Activated CD4-positive, alpha-beta T cell treated with anti-CD3 and anti-CD28 coated beads, Interleukin-2, amount 50 U/mL, for 16 hours (primary cell): ENCODE results near the gene UBL4B.
"Not testable (repeated sequence)": the region's sequence is repeated elsewhere in the genome, so short reads cannot be mapped to it uniquely, and the experiment has no call there.

Experiments
- DNase-seq: peaks from one replicate; pipeline ENCODE4 v3.0.0-alpha.2; 2020

The UBL4B gene, protein sequence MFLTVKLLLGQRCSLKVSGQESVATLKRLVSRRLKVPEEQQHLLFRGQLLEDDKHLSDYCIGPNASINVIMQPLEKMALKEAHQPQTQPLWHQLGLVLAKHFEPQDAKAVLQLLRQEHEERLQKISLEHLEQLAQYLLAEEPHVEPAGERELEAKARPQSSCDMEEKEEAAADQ

DNA sequence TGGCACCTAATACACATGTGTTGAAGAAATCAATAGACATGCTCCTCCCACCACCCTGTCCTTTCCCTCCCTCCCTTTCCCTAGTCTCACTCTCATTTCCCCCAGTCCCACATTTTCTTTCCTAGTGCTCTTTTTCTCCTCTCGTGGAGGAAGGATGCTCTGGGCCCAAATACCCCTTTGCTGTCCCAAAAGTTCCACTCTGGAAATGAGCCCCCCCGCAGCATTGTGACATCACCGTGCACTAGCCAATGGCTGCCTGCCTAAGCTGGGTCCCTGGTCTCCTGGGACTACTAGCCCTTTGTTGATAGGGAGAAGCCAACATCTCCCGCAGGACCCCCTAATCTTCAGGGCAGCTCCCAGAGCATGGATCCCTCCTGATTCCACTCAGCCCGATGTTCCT is at the start of gene UBL4B:
UBL4B (plus strand) TSS at position 301 of the 400 bp plus-strand sequence; CDS start at position 393, 92 bp downstream.
- DNase-seq: no peak

DNA sequence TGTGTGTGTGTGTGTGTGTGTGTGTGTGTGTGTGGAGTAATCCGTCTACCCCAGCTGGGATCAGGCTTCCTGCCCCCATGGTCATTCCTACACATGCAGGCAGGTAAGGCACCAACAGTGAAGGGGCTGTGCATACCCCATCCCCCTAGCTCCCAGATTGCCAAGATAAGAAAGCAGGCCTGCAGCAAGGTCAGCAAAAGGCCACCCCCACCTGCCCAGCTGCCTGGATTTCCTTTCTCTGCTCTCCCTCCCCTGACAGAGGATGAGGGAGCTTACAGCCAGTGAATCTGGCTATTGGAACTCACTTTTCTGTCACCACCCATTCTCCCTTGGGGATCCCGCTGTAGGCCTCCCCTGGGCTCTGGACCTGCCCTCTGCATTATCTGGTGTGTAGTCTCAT is 49.6 kb upstream of the UBL4B start:
- DNase-seq: no peak

DNA sequence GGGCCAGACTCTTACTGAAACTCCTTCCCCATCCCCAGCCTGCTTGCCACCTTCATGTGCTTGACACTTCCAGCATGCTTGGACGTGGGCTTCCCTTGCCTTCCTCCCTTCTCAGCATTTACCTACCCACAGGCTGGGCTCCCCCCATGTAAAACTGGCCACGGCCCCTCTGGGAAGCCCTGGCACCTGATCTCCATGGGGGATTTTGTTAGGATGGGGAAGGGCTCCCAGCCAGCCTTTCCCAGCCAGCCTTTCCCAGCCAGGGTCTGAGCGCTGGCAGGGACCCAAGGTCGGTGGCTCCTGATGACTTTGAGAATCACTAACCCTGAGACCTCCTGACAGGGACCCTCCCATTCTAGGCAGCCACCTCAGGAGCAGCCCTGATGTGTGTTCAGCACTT is 48.5 kb upstream of the UBL4B start:
- DNase-seq: no peak

DNA sequence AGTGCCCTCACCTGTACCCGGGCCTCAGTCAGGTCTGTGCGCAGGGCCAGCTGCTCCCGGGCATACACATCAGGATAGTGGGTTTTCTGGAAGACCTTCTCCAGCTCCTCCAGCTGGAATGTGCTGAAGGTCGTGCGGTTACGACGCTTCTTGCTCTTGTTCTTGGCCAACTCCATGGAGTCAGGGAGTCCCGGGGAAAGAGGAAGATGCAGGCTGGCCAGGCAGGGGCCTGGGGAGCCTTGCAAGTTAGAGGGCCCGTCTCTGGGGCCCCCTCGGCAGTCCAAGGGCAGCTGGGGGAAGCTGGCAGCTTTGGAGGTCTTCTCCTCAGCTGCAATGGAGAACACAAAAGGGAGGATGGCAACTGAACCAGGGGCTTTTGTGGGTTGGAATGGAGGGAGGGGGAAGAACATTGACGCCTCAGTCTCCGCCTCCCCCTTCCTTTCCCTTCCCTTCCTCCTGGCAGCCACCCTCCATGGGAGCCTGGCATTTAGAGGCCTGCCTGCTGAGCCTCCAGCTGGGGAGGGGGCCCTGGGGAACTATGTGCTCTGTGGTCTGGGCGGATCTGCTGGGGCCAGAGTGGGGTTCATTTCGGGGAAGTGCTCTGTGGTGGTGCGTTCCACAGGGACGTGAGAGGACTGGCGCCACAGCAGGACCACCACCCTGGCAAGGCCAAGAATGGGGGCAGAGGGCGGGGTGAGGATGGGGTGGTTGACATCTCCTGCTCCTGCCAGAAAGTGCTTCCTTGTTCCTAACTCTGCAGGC is 47.5 kb upstream of the UBL4B start:
- no peak for DNase-seq

DNA sequence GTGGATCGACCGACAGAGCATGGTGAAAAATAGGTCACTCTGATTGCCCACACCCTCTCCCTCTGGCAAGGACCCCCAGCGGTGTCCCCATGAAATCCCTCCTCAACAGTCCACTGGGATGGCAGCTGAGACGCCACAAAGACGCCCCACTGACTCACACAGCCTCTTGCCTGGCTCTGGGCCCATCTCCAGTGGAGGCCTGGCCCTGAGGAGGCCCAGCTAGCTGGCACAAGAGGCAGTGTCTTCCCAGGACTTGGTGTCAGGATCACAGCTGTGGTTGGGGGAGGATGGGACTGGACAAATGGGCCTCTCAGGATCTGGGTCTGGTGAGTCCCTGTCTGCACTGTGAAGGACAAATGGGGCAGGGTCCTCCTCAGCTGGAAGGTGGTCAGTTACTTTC is 46.4 kb upstream of the UBL4B start:
- no peak for DNase-seq

DNA sequence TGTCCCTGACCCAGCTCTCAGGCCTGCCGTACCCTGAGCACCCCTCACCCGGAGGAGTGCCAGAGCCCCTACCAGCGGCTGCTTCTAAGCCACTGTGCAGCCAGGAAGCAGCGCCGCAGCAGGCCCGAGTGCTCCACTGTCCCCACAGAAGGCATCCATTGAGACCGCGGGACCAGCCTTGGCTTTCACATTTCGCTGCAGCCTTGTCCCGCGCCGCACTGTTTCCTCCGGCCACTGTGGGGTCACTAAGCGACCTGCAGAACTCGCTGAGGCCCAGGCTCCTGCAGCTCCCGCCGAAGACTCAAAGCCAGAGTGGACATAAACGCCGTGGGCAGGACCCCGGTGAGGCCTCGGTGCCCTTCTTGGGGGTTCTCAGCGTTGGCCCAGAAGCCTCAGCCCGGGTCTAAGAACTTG is 44.8 kb upstream of the UBL4B start:
- DNase-seq: no peak

DNA sequence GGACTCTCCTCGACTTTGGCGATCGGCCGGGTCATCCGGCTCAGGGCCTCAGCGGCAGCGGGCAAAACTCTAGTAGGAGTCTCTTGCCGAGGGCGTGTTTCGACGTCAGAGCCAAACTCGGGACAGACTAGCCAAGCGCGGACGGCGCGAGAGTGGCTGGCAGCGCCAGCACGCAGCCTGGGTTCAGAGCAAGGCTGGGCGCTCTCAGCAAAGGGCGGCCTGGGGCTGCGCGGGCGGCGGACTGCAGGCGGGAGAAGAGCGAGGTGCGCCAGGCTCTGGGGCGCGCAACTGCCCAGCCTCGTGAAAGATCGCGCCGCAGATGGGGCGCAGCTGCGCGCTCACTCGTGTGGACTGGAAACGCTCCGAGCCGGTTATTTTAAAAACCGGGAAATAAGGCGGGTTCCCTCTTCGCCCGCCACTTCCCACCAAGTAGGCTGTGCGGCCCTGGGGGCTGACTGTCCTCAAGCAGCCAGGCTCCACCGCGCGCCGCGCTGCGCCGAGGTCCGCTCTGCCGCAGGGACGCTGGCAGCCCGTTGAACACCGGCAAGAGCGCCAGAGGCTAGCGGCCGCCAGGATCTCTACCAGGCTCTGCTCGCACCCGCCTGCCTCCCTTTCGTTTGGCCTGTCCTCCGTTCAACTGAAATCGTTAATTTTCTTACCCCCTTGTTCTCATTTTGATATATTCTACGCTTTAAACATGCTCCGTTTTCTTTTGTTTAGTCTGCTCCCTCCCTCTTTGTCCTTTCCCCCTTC is 44.2 kb upstream of the UBL4B start:
- DNase-seq: no peak

DNA sequence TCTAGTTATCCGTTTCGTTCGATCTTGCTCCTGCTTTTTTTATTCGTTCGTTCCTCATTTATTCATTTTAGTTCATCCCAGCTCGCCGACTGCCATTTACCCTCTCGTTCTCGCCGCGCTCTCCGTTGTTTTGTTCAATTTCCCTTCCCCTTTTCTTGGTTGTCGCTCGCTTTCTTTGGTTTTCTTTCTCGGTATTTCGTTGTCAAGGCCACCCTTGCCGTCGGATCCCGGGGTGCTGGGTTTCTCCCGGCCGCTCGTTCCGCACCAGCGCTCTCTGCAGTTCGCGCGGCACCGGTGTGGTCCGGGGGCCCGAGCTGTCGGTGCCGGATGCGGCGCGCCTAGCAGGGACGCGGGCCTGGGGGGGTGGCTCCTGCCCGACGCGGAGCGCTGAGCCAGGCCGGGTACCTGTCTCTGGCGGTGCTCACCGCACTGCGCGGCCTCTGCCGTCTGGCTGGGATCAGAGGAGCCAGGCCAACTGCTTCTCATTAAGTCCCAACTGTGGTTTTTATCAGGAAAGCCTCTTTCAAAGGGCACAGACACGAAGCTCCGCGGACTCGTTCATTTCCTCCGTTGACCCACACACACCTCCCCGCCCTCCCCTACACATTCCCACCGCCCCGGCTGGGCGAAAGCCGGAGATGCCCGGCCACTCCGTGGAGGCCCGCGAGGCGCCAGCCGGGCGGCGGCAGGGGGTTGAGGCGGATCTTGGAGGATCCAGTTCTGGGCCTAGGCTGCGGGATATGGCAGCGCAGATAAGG is 43.4 kb upstream of the UBL4B start:
- DNase-seq: no peak

DNA sequence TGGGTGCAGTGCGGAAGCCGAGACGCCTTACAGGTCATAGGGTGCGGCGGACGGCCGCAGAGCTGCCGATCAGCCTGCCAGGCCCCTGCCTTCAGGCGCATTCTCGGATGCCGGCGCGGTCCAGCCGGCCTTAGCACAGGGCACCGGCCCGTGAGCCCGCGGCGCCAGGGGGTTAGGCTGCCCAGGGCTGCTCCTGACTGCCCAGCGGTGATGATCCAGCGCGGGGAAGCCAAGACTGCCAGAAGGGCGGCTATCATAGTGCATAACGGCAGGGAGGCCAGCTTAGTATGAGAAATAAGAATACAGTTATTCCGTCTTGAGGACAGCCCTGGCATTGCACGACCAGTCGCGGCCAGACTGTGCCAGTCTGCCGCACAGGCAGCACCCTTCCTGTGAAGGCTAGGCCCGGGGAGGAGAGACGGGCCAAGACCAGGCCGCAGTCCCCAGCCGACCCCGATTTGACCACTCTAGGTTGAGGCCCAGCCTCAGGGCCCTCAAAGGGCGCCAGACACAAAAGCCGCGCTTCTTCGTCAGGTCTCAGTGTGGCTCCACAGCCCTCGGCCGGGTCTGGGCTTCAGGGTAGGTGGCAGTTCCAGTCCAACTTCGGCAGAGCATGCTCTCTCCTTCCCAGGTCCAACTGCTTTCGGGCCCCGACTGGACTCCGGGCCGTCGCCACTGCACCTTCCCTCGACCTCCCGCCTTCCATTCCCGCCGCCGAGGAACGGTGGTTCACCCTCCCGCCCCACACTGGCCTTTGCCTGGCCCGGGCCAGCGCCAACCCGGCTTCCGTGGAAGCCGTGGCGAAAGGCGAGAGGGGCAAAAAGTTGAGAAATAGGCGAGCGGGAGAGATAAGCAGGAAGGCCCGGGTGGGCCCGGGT is 42.6 kb upstream of the UBL4B start:
- no peak for DNase-seq

DNA sequence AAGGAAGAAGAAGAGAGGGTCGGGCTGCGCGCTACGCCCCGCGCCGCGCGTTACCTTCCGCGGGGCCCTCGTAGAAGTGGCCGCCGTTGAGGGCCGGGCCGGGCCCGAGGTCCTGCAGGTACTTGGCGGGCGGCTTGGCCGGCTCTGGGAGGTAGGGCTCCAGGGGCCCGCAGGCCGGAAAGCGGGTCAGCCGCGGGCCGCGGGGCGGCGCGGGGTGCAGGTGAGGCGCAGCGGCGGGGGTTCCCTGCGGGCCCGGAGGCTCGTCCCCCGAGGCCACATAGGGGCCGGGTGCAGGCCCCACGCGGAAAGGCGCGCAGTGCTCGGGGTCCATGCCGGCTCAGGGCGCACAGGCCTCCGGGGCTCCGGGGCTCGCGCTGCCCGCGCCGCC is 42.0 kb upstream of the UBL4B start:
- no peak for DNase-seq

DNA sequence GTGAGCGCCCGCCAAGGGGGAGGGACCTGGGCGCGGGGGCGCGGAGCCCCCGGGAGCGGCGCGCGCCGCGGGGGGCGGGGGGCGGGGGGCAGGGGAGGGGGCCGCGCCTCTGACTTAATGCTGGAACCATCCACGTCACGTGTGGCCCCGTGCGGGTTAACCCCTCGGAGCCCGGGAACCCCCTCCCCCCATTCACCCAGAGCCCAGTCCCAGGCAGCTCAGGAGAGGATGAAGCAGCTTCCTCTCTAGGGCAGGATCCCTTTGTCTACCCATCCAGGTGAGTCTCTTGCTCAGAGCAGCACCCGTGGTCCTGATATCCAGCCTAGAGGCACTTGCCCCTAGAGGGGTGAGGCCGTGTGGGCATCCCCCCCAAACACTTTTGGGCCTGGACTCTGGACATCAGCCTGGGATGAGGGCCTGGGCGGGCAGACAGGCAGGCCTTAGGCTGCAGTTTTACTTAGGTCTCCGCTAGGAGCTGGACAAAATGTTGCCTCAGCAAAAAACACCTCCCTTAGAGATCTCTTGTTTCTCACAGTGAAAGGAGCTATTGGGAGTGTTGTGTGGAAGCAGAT is 41.5 kb upstream of the UBL4B start, which contains the start of gene ALX3:
ALX3 (minus strand) TSS at position 2 of the 572 bp plus-strand sequence. CDS start 60 bp downstream, outside the sequence.
- no peak for DNase-seq

DNA sequence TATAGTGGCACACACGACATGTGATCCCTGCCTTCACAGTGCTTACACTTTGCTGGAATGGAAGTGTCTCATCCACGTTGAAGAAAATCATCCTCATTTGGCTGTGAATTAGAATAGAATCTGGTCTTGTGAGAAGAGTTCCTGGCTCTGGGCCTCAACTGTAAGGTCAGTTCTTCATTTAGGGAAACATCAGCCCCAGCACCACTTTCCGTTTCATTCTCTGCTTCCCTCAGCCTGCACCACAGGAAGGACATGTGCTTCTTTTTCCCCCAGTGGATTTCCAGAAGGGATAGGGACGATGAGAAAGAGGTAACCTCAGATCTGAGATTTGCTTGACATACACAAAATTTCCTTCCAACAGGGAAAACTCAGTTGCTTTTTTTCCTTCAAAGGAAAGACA is 38.1 kb upstream of the UBL4B start:
- DNase-seq: no peak

DNA sequence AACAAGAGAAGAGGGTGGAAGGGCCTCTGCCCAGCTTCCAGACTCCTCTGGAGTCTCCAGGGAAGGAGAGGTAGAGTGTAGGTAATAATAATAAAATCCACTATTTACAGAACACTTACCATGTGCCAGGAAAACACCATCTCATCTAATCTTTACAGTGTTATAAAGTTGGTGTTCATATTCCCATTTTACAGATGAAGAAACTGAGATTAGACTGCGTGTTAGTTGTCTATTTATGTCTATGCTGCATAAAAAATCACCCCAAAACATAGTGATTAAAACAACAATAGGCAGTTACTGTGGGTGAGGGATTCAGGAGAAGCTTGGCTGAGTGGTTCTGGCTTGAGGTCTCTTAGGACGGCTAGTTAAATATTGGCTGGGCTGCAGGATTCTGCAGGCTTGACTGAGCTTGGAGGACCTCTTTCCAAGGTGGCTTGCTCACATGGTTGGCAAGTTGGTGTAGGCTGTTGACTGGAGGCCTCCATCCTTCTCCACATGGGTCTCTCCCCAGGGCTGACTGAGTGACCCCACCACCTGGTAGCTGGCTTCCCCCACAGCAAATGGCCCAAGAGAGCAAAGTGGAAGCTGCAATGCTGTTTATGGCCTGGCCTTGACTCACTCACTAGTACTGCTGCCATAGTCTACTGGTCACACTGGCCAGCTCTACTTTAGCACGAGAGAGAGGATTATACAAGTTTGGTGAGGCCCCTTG is 35.3 kb upstream of the UBL4B start:
- no peak for DNase-seq

DNA sequence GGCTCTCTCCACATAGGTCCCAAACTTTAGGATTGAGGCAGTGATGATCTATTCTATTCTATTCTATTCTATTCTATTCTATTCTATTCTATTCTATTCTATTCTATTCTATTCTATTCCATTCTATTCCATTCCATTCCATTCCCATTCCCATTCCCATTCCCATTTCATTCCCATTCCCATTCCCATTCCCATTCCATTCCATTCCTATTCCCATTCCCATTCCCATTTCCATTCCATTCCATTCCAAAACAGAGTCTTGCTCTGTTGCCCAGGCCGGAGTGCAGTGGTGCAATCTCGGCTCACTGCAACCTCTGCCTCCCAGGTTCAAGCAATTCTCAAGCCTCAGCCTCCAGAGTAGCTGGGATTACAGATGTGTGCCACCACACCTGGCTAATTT is 32.2 kb upstream of the UBL4B start:
- not testable (repeated sequence) for DNase-seq

DNA sequence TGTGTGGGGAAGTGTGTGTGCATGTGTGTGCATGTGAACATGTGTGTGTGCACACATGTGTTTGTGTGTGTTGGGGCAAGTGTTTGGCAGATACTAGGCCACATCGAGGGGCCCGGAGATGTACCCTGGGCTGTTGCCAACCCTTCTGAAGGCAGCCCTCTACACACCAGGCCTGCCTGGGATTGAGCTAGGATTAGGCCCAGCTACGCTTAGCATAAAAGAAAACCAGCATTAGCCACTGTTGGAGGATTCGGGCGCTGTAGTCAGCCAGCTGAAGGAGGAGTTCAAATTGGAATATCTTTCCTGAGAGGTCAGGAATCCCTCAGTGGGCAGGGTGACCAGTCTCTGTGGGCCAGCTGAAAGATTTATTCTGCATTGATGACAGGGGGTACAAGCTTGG is 31.2 kb upstream of the UBL4B start:
- no peak for DNase-seq

DNA sequence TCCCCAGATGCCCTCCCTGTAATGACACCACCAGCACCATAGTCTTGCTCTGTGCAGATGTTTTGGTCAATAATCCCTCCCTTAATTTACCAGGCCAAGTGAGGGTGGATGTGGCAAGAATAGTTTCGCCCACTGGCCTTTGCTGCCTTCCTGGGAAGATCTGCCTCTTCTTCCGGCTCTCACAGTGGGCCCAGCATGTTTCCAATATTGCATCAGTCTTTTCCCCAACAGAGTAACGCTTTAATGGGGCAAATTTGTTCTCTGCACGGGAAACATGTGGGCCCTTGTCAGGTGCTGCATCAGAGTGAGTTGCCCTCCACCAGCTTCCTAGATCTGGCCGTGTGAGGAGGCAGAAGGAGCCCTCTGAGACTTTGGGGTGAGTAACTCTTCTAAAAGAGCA is 29.8 kb upstream of the UBL4B start:
- DNase-seq: no peak

DNA sequence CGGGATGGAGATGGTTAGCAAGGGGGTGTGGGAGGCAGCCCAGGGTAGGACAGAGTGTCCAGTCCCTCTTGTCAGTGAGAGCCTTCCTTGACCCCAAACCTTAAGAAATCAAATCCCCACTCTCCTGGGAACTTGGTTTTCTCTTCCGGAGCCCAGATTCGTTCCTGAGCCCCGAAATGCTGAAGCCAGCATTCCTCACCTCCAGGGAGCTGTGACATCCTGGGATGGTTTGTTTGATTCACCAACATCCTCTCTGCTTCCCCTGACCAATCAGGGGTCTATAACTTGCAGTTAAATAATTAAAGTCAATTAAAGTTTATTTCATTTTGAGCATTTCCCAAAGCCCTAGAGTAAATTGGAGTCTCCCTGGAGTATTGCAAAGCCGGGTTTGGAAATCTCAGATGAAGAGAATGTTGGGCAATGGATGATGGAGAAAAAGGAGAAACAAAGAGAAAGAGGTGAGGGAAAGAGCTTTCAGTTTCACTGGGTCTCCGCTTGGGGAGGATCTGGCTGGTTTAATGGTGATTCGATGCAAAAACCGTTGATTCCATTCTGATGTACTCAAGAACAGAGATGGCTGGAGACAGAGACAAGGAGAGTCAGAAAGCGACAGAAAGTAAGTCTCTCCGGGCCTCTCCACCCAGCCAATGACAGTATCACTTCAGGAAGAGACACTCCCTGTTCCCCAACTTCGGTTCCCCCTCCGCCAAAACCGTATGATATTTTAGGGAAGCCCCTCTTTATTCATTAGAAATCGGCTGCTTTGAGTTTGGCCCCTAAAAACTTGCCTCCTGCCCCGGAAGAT is 29.0 kb upstream of the UBL4B start:
- no peak for DNase-seq

DNA sequence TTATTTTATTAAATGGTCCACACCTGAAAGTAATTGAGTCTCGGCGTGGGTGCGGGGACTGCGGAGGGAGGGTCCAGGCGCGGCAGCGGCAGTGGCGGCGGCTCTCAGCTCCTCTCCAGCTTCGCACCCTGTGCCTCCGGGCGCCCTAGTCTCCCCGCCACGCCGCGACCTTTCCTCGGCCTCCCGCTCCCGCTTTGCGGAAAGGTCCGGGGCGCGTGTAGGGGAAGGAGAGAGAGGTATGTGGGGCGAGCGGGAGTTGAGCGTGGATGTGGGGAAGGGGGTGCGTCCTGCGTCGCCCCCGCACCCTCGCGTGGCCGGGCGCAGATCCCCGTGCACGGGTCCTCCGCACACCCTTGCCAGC is 28.4 kb upstream of the UBL4B start:
- no peak for DNase-seq

DNA sequence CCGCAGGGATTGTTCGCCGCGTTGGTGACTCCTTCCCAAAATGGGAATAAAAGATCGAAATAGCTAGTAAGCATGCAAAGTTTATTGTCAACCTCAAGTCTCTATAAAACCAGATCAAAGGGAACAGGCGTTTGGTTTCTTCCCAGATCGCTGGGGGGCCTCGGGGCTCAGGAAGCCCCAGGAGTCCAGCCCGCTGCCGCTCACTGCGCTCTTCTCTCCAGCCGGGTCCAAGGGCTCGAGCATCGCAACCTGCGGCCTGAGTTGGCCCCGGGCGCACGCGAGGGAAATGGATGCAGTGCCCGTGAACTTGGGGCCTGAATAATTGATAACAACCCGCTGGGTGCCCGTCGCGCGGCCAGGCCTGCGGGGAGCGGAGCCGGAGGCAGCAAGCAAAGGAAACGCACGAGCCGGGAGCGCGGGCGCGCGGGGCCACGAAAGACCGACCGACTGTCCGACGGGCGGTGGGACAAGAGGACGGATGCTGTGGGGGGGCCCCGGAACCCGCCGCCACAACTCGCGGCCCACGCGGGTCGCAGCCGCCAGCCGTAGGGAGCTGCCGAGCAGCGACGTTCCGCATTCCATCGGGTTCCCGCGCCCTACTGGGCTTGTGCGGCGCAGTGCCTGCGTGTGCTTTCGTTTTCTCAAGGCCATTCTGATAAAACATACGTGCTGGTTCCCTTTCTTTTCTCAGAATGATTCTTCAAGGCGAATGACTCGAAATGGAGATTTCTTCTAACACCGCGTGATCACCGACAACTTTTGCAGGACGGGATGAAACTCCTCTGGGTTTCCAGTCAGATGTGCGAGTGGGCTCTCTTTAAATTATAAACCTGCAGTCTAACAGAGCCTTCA is 27.8 kb upstream of the UBL4B start:
- DNase-seq: peak; percentile 62
